H9 (cell line): Measurements from ENCODE around the gene CCDC92. TPM values are rescaled to one million over a fixed set of nuclear protein-coding genes. Genes with fewer than 3 reads are reported as not detected.

Experiments used
- DNase-seq: peaks from one replicate; pipeline ENCODE4 v3.0.0-alpha.2; 2017
- H2AFZ ChIP-seq: one replicate; pipeline ENCODE4 v1.6.1; 2013; ENCODE audit warnings: mild to moderate bottlenecking, low read length, control low read depth, moderate library complexity
- H2AK5ac ChIP-seq: 2 replicates; pipeline ENCODE4 v1.6.1; 2013; ENCODE audit warnings: low read length, control low read depth, mixed read lengths; ENCODE audit not compliant: insufficient read length
- H2BK120ac ChIP-seq: one replicate; pipeline ENCODE4 v1.6.1; 2013; ENCODE audit warnings: low read depth, mild to moderate bottlenecking, low read length, control low read depth, inconsistent platforms; ENCODE audit not compliant: poor library complexity, severe bottlenecking
- H2BK12ac ChIP-seq: 2 replicates; pipeline ENCODE4 v1.6.1; 2013; ENCODE audit warnings: low read length, control low read depth, mixed read lengths, low read depth; ENCODE audit not compliant: insufficient read length
- H2BK15ac ChIP-seq: 2 replicates; pipeline ENCODE4 v1.6.1; 2013; ENCODE audit warnings: low read depth, low read length, control low read depth
- H2BK20ac ChIP-seq: one replicate; pipeline ENCODE4 v1.6.1; 2013; ENCODE audit warnings: low read depth, mild to moderate bottlenecking, low read length, control low read depth, inconsistent platforms; ENCODE audit not compliant: poor library complexity, severe bottlenecking
- H2BK5ac ChIP-seq: 2 replicates; pipeline ENCODE4 v1.6.1; 2013; ENCODE audit warnings: low read length, control low read depth, mixed read lengths; ENCODE audit not compliant: insufficient read length
- H3K14ac ChIP-seq: 2 replicates; pipeline ENCODE4 v1.6.1; 2013; ENCODE audit warnings: low read length, control low read depth; ENCODE audit not compliant: insufficient read depth
- H3K18ac ChIP-seq: 2 replicates; pipeline ENCODE4 v1.6.1; 2013; ENCODE audit warnings: low read depth, mild to moderate bottlenecking, mixed read lengths, low read length, control low read depth; ENCODE audit not compliant: insufficient read length
- H3K23ac ChIP-seq: 2 replicates; pipeline ENCODE4 v1.6.1; 2013; ENCODE audit warnings: low read length, control low read depth, mixed read lengths, low read depth; ENCODE audit not compliant: insufficient read length
- H3K23me2 ChIP-seq: 2 replicates; pipeline ENCODE4 v1.6.1; 2013; ENCODE audit warnings: low read depth, mild to moderate bottlenecking, mixed read lengths, low read length, control low read depth; ENCODE audit not compliant: insufficient read length, poor library complexity, severe bottlenecking
- H3K27ac ChIP-seq: 2 replicates; pipeline ENCODE4 v1.5.1; 2013; ENCODE audit warnings: low read length, control low read depth, mixed read lengths, low read depth; ENCODE audit not compliant: insufficient read length
- H3K27me3 ChIP-seq: 2 replicates; pipeline ENCODE4 v1.6.1; 2013; ENCODE audit warnings: low read length, control low read depth, inconsistent platforms; ENCODE audit not compliant: insufficient read depth
- H3K4ac ChIP-seq: 2 replicates; pipeline ENCODE4 v1.6.1; 2013; ENCODE audit warnings: low read depth, mild to moderate bottlenecking, control low read depth, inconsistent platforms, low read length, moderate library complexity
- H3K4me1 ChIP-seq: 2 replicates; pipeline ENCODE4 v1.6.1; 2013; ENCODE audit warnings: low read length, control low read depth, inconsistent platforms; ENCODE audit not compliant: insufficient read depth
- H3K4me2 ChIP-seq: 2 replicates; pipeline ENCODE4 v1.6.1; 2013; ENCODE audit warnings: low read length, control low read depth, mixed read lengths; ENCODE audit not compliant: insufficient read length, insufficient read depth
- H3K56ac ChIP-seq: 2 replicates; pipeline ENCODE4 v1.6.1; 2013; ENCODE audit warnings: low read depth, mild to moderate bottlenecking, mixed read lengths, low read length, control low read depth; ENCODE audit not compliant: insufficient read length
- H3K79me1 ChIP-seq: 2 replicates; pipeline ENCODE4 v1.6.1; 2013; ENCODE audit warnings: low read depth, mild to moderate bottlenecking, moderate library complexity, low read length, control low read depth, inconsistent platforms; ENCODE audit not compliant: insufficient read depth, poor library complexity, severe bottlenecking
- H3K79me2 ChIP-seq: 2 replicates; pipeline ENCODE4 v1.6.1; 2013; ENCODE audit warnings: low read length, control low read depth, inconsistent platforms; ENCODE audit not compliant: insufficient read depth
- H3K9ac ChIP-seq: 2 replicates; pipeline ENCODE4 v1.6.1; 2013; ENCODE audit warnings: low read length, control low read depth, mixed read lengths; ENCODE audit not compliant: insufficient read length; ENCODE audit errors: extremely low read depth
- H3K9me3 ChIP-seq: one replicate; pipeline ENCODE4 v1.6.1; 2013; ENCODE audit warnings: low read depth, low read length, inconsistent platforms; ENCODE audit not compliant: control insufficient read depth
- H3T11ph ChIP-seq: one replicate; pipeline ENCODE4 v1.6.1; 2013; ENCODE audit warnings: mild to moderate bottlenecking, low read length, control low read depth, inconsistent platforms
- H4K20me1 ChIP-seq: one replicate; pipeline ENCODE4 v1.6.1; 2013; ENCODE audit not compliant: control insufficient read depth, insufficient read length, insufficient read depth
- H4K5ac ChIP-seq: 2 replicates; pipeline ENCODE4 v1.6.1; 2013; ENCODE audit warnings: low read depth, mild to moderate bottlenecking, mixed read lengths, low read length, control low read depth; ENCODE audit not compliant: insufficient read length
- H4K8ac ChIP-seq: replicated peaks from 2 replicates; pipeline ENCODE4 v1.6.1; 2013; ENCODE audit warnings: low read length, control low read depth, mixed read lengths, low read depth; ENCODE audit not compliant: insufficient read length
- H4K91ac ChIP-seq: 2 replicates; pipeline ENCODE4 v1.6.1; 2013; ENCODE audit warnings: low read depth, mild to moderate bottlenecking, moderate library complexity, mixed read lengths, low read length, control low read depth; ENCODE audit not compliant: insufficient read length
- H3K27ac Mint-ChIP-seq, 3 experiments: 2 replicates in 2 of 3; 3 replicates in 1 of 3; pipeline ENCODE4 v1.8.0; 2020 to 2021; ENCODE audit warnings: mixed read lengths in 3 of 3, mild to moderate bottlenecking in 1 of 3, moderate library complexity in 1 of 3
- H3K27me3 Mint-ChIP-seq: 2 replicates; pipeline ENCODE4 v1.8.0; 2021; ENCODE audit warnings: low read depth, mild to moderate bottlenecking, moderate library complexity, mixed read lengths
- H3K36me3 Mint-ChIP-seq, 3 experiments: 2 replicates in 2 of 3; 3 replicates in 1 of 3; pipeline ENCODE4 v1.8.0; 2020 to 2021; ENCODE audit warnings: low read depth in 3 of 3, mixed read lengths in 3 of 3; ENCODE audit not compliant: insufficient read depth in 1 of 3
- H3K4me1 Mint-ChIP-seq, 2 experiments: 2 replicates each; pipeline ENCODE4 v1.8.0; 2020; ENCODE audit warnings: mixed read lengths in 2 of 2
- H3K4me3 Mint-ChIP-seq, 2 experiments: 2 replicates in 1 of 2; 3 replicates in 1 of 2; pipeline ENCODE4 v1.8.0; 2020 to 2021; ENCODE audit warnings: mild to moderate bottlenecking in 2 of 2, mixed read lengths in 2 of 2, moderate library complexity in 1 of 2
- H3K9me3 Mint-ChIP-seq, 2 experiments: 2 replicates in 1 of 2; 3 replicates in 1 of 2; pipeline ENCODE4 v1.8.0; 2020; ENCODE audit warnings: mild to moderate bottlenecking in 2 of 2, mixed read lengths in 2 of 2, moderate library complexity in 1 of 2
- WGBS: extraction: QIAGEN DNeasy Blood & Tissue Kit; methylation state at CpG from one replicate; pipeline ENCODE4 v1.1.7; 2013; ENCODE audit warnings: missing lambda C conversion rate, low lambda C conversion rate, mixed read lengths; ENCODE audit not compliant: insufficient read length; ENCODE audit errors: extremely low coverage; 5-methylcytosine and 5-hydroxymethylcytosine counted together
- total RNA-seq: library from RNA; stranded (reverse); gene quantifications from 2 replicates; pipeline ENCODE4 v1.2.1, GENCODE V29; 2021
- TF ChIP-seq, protein P1 (sequence below): fragments of 200-600 bp; sonication (generic); conservative IDR thresholded peaks from 3 replicates; pipeline ENCODE4 v1.8.0; 2021; ENCODE audit warnings: antibody characterized with exemption, mild to moderate bottlenecking

The CCDC92 gene
- total RNA-seq, 1 experiment from 2014 or later = 1.3 TPM

DNA sequence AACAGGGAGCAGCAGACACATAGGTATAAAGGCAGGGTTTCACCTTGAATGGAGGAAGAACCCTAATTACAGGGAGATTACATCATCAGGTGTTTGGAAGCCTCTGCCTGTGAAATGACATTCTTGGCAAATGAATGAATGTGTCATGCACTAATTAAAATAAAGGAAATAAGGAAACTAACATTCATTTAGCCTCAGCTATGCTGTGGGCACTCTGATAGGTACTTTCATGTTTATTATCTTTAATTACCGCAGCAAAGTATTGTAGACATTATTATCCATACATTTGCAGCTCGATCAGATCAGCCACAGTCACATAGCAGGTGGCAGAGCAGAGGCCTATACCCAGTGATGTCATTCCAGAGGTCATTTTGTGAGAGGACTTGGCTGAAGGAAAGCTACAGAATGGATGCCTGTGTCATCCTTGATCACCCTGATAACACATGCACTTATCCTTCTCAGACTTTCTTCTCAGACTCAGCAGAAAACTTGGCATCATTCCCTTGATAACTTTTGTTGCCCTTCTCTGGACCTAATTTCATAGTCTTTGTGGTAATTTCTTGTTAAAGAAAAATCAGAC, 18.8 kb upstream of the CCDC92 start:
- Histone ChIP-seq H3K27me3 (no peaks in the 10 kb centered on the region), H2BK120ac (no peak overlapping the region), H4K8ac (no peak overlapping the region), H3T11ph (no peak overlapping the region), H2AFZ (no peak overlapping the region), H3K4ac (no peak overlapping the region), H2BK15ac (no peak overlapping the region), H3K79me2 (no peaks in the 10 kb centered on the region), H2BK20ac (no peak overlapping the region), H2BK5ac (no peak overlapping the region), H3K4me2 (no peak overlapping the region), H4K5ac (no peak overlapping the region), H3K9me3 (no peaks in the 10 kb centered on the region), H3K9ac (no peak overlapping the region), H3K27ac (no peak overlapping the region), H4K91ac (no peak overlapping the region), H3K23ac (no peak overlapping the region), H3K23me2 (no peaks in the 10 kb centered on the region), H2BK12ac (no peak overlapping the region), H3K4me1 (no peaks in the 10 kb centered on the region), H3K79me1 (no peaks in the 10 kb centered on the region), H3K18ac (no peak overlapping the region), H4K20me1 (no peaks in the 10 kb centered on the region), H2AK5ac (no peak overlapping the region), H3K56ac (no peak overlapping the region), H3K14ac (no peak overlapping the region)
- WGBS = no CpG with 5 or more reads among the region's 2 CpGs
- Mint-ChIP-seq H3K27ac (no peak overlapping the region), H3K4me1 (peaks cover 11 to 19% of the 10 kb centered on the region in 2 experiments), H3K27me3 (no peaks in the 10 kb centered on the region; the same call in 1 of the 2 replicates), H3K36me3 (peaks cover 2 to 19% (median 16%) of the 10 kb centered on the region in 3 experiments; a peak in 5 of 7 replicates), H3K9me3 (no peaks in the 10 kb centered on the region), H3K4me3 (no peak overlapping the region)
- TF ChIP-seq, protein P1, sequence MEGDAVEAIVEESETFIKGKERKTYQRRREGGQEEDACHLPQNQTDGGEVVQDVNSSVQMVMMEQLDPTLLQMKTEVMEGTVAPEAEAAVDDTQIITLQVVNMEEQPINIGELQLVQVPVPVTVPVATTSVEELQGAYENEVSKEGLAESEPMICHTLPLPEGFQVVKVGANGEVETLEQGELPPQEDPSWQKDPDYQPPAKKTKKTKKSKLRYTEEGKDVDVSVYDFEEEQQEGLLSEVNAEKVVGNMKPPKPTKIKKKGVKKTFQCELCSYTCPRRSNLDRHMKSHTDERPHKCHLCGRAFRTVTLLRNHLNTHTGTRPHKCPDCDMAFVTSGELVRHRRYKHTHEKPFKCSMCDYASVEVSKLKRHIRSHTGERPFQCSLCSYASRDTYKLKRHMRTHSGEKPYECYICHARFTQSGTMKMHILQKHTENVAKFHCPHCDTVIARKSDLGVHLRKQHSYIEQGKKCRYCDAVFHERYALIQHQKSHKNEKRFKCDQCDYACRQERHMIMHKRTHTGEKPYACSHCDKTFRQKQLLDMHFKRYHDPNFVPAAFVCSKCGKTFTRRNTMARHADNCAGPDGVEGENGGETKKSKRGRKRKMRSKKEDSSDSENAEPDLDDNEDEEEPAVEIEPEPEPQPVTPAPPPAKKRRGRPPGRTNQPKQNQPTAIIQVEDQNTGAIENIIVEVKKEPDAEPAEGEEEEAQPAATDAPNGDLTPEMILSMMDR = no peak
- no peak for DNase-seq
